Measurements from ENCODE around the gene C1orf105.

The C1orf105 gene

GRCh38 chr1:172476218-172476811 lies 55.8 kb downstream of the C1orf105 start:
- Histone ChIP-seq H2BK12ac (ENCODE audit: low read length in 2 of 2) (no peak overlapping the region), H3K79me1 (replicated peaks; ENCODE audit: low read length, poor library complexity, severe bottlenecking) (no peaks in the 10 kb centered on the region), H3K27ac (ENCODE audit: low read length, poor library complexity, severe bottlenecking) (peak overlapping the region; percentile 32), H3K36me3 (ENCODE audit: control insufficient read depth in 1 of 2, insufficient read depth in 2 of 2, low read depth in 1 of 2, low read length in 2 of 2) (no peaks in the 10 kb centered on the region), H4K91ac (ENCODE audit: low read length) (no peak overlapping the region), H2BK5ac (ENCODE audit: low read depth, low read length, poor library complexity, severe bottlenecking) (no peak overlapping the region), H3K9me3 (ENCODE audit: control insufficient read depth, low read length) (no peaks in the 10 kb centered on the region), H2AFZ (ENCODE audit: low read depth, low read length) (no peak overlapping the region), H3K14ac (ENCODE audit: low read length in 2 of 2) (no peak overlapping the region), H3K4me3 (ENCODE audit: insufficient read depth in 1 of 2, low read depth in 1 of 2, low read length in 2 of 2) (no peak overlapping the region), H3K4me1 (ENCODE audit: control insufficient read depth, insufficient read depth, low read depth, low read length) (peaks cover 3% of the 10 kb centered on the region), H3K9ac (ENCODE audit: low read length) (no peak overlapping the region), H2AK5ac (ENCODE audit: low read length, severe bottlenecking) (no peak overlapping the region), H3K18ac (ENCODE audit: low read depth in 1 of 2, low read length in 2 of 2) (no peak overlapping the region), H3K4me2 (ENCODE audit: low read length, poor library complexity, severe bottlenecking) (no peak overlapping the region), H3K23ac (ENCODE audit: low read length in 2 of 2) (no peak overlapping the region), H2BK15ac (ENCODE audit: low read depth, poor library complexity, severe bottlenecking) (peak overlapping the region; percentile 48), H4K8ac (ENCODE audit: low read length) (peak overlapping the region; percentile 5), H3K4ac (ENCODE audit: low read depth in 1 of 2, low read length in 2 of 2) (no peak overlapping the region), H3K27me3 (ENCODE audit: control insufficient read depth in 1 of 2, insufficient read depth in 1 of 2, low read length in 2 of 2) (peaks cover 0 to 7% of the 10 kb centered on the region in 2 experiments), H2BK120ac (ENCODE audit: low read depth, low read length) (no peak overlapping the region)
- no peak for DNase-seq
- WGBS, result 78% methylated on average over 3 of the region's 4 CpGs

DNA sequence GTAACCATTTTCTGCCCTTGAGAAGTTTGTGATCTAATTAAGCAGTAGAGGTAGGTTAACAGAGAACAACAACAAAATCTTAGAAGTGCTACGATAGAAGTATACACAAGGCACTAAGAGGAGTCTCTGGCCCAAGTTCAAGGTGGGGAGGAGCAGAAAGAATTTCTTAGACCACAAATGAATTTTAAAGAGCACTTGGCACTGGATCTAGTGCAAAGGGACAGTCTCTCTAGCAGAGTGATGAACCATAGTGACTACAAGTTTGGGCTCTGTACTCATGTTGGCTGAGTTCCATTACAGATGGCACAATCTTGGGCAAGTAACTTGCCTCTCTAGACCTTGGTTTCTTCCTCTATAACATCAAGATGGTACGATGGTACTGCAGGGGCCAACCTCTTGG lies 56.7 kb downstream of the C1orf105 start:
- Histone ChIP-seq H3K9ac (ENCODE audit: low read length) (no peak overlapping the region), H2AFZ (ENCODE audit: low read depth, low read length) (no peak overlapping the region), H2BK5ac (ENCODE audit: low read depth, low read length, poor library complexity, severe bottlenecking) (no peak overlapping the region), H3K18ac (ENCODE audit: low read depth in 1 of 2, low read length in 2 of 2) (no peak overlapping the region), H2BK120ac (ENCODE audit: low read depth, low read length) (no peak overlapping the region), H3K9me3 (ENCODE audit: control insufficient read depth, low read length) (no peaks in the 10 kb centered on the region), H2BK12ac (ENCODE audit: low read length in 2 of 2) (no peak overlapping the region), H3K27ac (ENCODE audit: low read length, poor library complexity, severe bottlenecking) (no peak overlapping the region), H3K4me3 (ENCODE audit: insufficient read depth in 1 of 2, low read depth in 1 of 2, low read length in 2 of 2) (no peak overlapping the region), H3K4me2 (ENCODE audit: low read length, poor library complexity, severe bottlenecking) (no peak overlapping the region), H3K36me3 (ENCODE audit: control insufficient read depth in 1 of 2, insufficient read depth in 2 of 2, low read depth in 1 of 2, low read length in 2 of 2) (no peaks in the 10 kb centered on the region), H2BK15ac (ENCODE audit: low read depth, poor library complexity, severe bottlenecking) (no peak overlapping the region), H2AK5ac (ENCODE audit: low read length, severe bottlenecking) (peak overlapping the region; percentile 31), H3K14ac (ENCODE audit: low read length in 2 of 2) (no peak overlapping the region), H3K4ac (ENCODE audit: low read depth in 1 of 2, low read length in 2 of 2) (no peak overlapping the region), H3K23ac (ENCODE audit: low read length in 2 of 2) (no peak overlapping the region), H3K4me1 (ENCODE audit: control insufficient read depth, insufficient read depth, low read depth, low read length) (peaks cover 3% of the 10 kb centered on the region), H3K79me1 (replicated peaks; ENCODE audit: low read length, poor library complexity, severe bottlenecking) (no peaks in the 10 kb centered on the region), H4K91ac (ENCODE audit: low read length) (no peak overlapping the region), H3K27me3 (ENCODE audit: control insufficient read depth in 1 of 2, insufficient read depth in 1 of 2, low read length in 2 of 2) (peaks cover 0 to 7% of the 10 kb centered on the region in 2 experiments), H4K8ac (ENCODE audit: low read length) (no peak overlapping the region)
- DNase-seq, result no peak
- 94% methylated on average over 1 of the region's 2 CpGs for WGBS

DNA sequence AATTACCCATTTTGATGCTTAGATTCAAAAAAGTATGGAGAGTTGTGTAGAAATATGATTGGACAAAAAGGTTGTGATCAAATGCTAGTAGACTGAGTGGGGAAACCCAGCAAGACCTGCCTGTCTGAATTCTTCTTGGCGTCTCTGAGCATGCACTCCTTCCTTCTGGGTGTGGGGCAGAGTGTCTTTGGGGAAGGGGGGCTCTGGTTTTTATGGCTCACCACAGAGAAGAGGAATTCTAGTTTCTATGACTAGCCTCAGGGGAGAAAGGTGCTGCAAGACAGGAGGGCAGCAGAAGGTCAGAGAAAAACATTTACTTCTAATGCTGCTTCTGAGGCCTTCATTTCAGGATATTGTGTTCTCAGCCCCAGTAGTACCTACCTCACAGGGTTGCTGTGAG lies 57.3 kb downstream of the C1orf105 start:
- Histone ChIP-seq H2BK15ac (ENCODE audit: low read depth, poor library complexity, severe bottlenecking) (no peak overlapping the region), H3K23ac (ENCODE audit: low read length in 2 of 2) (no peak overlapping the region), H4K8ac (ENCODE audit: low read length) (no peak overlapping the region), H3K4me2 (ENCODE audit: low read length, poor library complexity, severe bottlenecking) (no peak overlapping the region), H3K27ac (ENCODE audit: low read length, poor library complexity, severe bottlenecking) (no peak overlapping the region), H3K36me3 (ENCODE audit: control insufficient read depth in 1 of 2, insufficient read depth in 2 of 2, low read depth in 1 of 2, low read length in 2 of 2) (no peaks in the 10 kb centered on the region), H4K91ac (ENCODE audit: low read length) (no peak overlapping the region), H3K18ac (ENCODE audit: low read depth in 1 of 2, low read length in 2 of 2) (no peak overlapping the region), H3K4ac (ENCODE audit: low read depth in 1 of 2, low read length in 2 of 2) (no peak overlapping the region), H3K9ac (ENCODE audit: low read length) (no peak overlapping the region), H3K4me3 (ENCODE audit: insufficient read depth in 1 of 2, low read depth in 1 of 2, low read length in 2 of 2) (no peak overlapping the region), H2BK12ac (ENCODE audit: low read length in 2 of 2) (no peak overlapping the region), H3K4me1 (ENCODE audit: control insufficient read depth, insufficient read depth, low read depth, low read length) (peaks cover 4% of the 10 kb centered on the region), H3K27me3 (ENCODE audit: control insufficient read depth in 1 of 2, insufficient read depth in 1 of 2, low read length in 2 of 2) (peaks cover 0 to 7% of the 10 kb centered on the region in 2 experiments), H2BK5ac (ENCODE audit: low read depth, low read length, poor library complexity, severe bottlenecking) (no peak overlapping the region), H3K14ac (ENCODE audit: low read length in 2 of 2) (no peak overlapping the region), H3K9me3 (ENCODE audit: control insufficient read depth, low read length) (no peaks in the 10 kb centered on the region), H2AFZ (ENCODE audit: low read depth, low read length) (no peak overlapping the region), H3K79me1 (replicated peaks; ENCODE audit: low read length, poor library complexity, severe bottlenecking) (no peaks in the 10 kb centered on the region), H2BK120ac (ENCODE audit: low read depth, low read length) (no peak overlapping the region), H2AK5ac (ENCODE audit: low read length, severe bottlenecking) (no peak overlapping the region)
- DNase-seq, result no peak
- WGBS, result 94% methylated on average over 1 of the region's 1 CpG

GRCh38 chr1:172478485-172478884 lies 58.0 kb downstream of the C1orf105 start:
- no peak overlapping the region for H3K23ac ChIP-seq (ENCODE audit: low read length in 2 of 2)
- no peak overlapping the region for H2BK120ac ChIP-seq (ENCODE audit: low read depth, low read length)
- H2BK15ac ChIP-seq (ENCODE audit: low read depth, poor library complexity, severe bottlenecking), result no peak overlapping the region
- no peak overlapping the region for H4K8ac ChIP-seq (ENCODE audit: low read length)
- no peak overlapping the region for H3K18ac ChIP-seq (ENCODE audit: low read depth in 1 of 2, low read length in 2 of 2)
- no peak overlapping the region for H3K9ac ChIP-seq (ENCODE audit: low read length)
- H4K91ac ChIP-seq (ENCODE audit: low read length), result no peak overlapping the region
- H2AFZ ChIP-seq (ENCODE audit: low read depth, low read length), result no peak overlapping the region
- H3K14ac ChIP-seq (ENCODE audit: low read length in 2 of 2), result no peak overlapping the region
- H3K36me3 ChIP-seq (ENCODE audit: control insufficient read depth in 1 of 2, insufficient read depth in 2 of 2, low read depth in 1 of 2, low read length in 2 of 2), result no peaks in the 10 kb centered on the region
- H3K27ac ChIP-seq (ENCODE audit: low read length, poor library complexity, severe bottlenecking), result no peak overlapping the region
- H3K4me1 ChIP-seq (ENCODE audit: control insufficient read depth, insufficient read depth, low read depth, low read length), result peaks cover 6% of the 10 kb centered on the region
- H2AK5ac ChIP-seq (ENCODE audit: low read length, severe bottlenecking), result no peak overlapping the region
- H3K4me3 ChIP-seq (ENCODE audit: insufficient read depth in 1 of 2, low read depth in 1 of 2, low read length in 2 of 2), result no peak overlapping the region
- no peak for DNase-seq
- no peak overlapping the region for H2BK5ac ChIP-seq (ENCODE audit: low read depth, low read length, poor library complexity, severe bottlenecking)
- H3K27me3 ChIP-seq (ENCODE audit: control insufficient read depth in 1 of 2, insufficient read depth in 1 of 2, low read length in 2 of 2), result peaks cover 0 to 13% of the 10 kb centered on the region in 2 experiments
- no peak overlapping the region for H2BK12ac ChIP-seq (ENCODE audit: low read length in 2 of 2)
- no peak overlapping the region for H3K4ac ChIP-seq (ENCODE audit: low read depth in 1 of 2, low read length in 2 of 2)
- H3K4me2 ChIP-seq (ENCODE audit: low read length, poor library complexity, severe bottlenecking), result no peak overlapping the region
- no peaks in the 10 kb centered on the region for H3K79me1 ChIP-seq (replicated peaks; ENCODE audit: low read length, poor library complexity, severe bottlenecking)
- H3K9me3 ChIP-seq (ENCODE audit: control insufficient read depth, low read length), result no peaks in the 10 kb centered on the region

All from mesenchymal stem cell (in vitro differentiated cells and primary cell).